NCI-H1048 (cell line): ENCODE measurements around the gene KLHL29.

Experiments used
- DNase-seq: peaks from one replicate; lab custom pipeline; 2025; lab: John Stamatoyannopoulos, UW

The KLHL29 gene

GRCh38 chr2:23476786-23477185 lies 91.8 kb downstream of the KLHL29 start:
- no peak for DNase-seq

- DNase-seq: no peak
Observed at GRCh38 chr2:23477392-23477791, 92.4 kb downstream of the KLHL29 start.

GRCh38 chr2:23478087-23478932 lies 93.3 kb downstream of the KLHL29 start:
- DNase-seq: no peak

GRCh38 chr2:23478933-23479683 lies 94.1 kb downstream of the KLHL29 start:
- DNase-seq: no peak

GRCh38 chr2:23480957-23481797 lies 96.2 kb downstream of the KLHL29 start:
- DNase-seq: no peak

GRCh38 chr2:23482188-23482587 lies 97.2 kb downstream of the KLHL29 start:
- no peak for DNase-seq

- DNase-seq: no peak
Observed at GRCh38 chr2:23482607-23483006, 97.6 kb downstream of the KLHL29 start.

- no peak for DNase-seq
Observed at GRCh38 chr2:23483791-23484190, 98.8 kb downstream of the KLHL29 start.

- no peak for DNase-seq
Observed at GRCh38 chr2:23484275-23484674, 99.3 kb downstream of the KLHL29 start.

GRCh38 chr2:23484767-23485166 lies 99.8 kb downstream of the KLHL29 start:
- DNase-seq: no peak

- DNase-seq: no peak
Observed at GRCh38 chr2:23485261-23485660, 100.3 kb downstream of the KLHL29 start.

GRCh38 chr2:23485841-23486683 lies 101.1 kb downstream of the KLHL29 start:
- no peak for DNase-seq

- no peak for DNase-seq
Observed at GRCh38 chr2:23486684-23487075, 101.7 kb downstream of the KLHL29 start.

GRCh38 chr2:23487735-23488492 lies 102.9 kb downstream of the KLHL29 start:
- DNase-seq: no peak

- no peak for DNase-seq
Observed at GRCh38 chr2:23488584-23488983, 103.6 kb downstream of the KLHL29 start.

GRCh38 chr2:23489471-23490322 lies 104.7 kb downstream of the KLHL29 start:
- DNase-seq: no peak

GRCh38 chr2:23491591-23492336 lies 106.8 kb downstream of the KLHL29 start:
- DNase-seq: no peak

GRCh38 chr2:23492337-23492675 lies 107.3 kb downstream of the KLHL29 start:
- no peak for DNase-seq

GRCh38 chr2:23492921-23493320 lies 107.9 kb downstream of the KLHL29 start:
- DNase-seq: no peak
